Measurements from ENCODE around the gene ATIC. TPM values are rescaled to one million over a fixed set of nuclear protein-coding genes. Genes with fewer than 3 reads are reported as not detected.

ATIC gene
- total RNA-seq, 1 experiment from 2014 or later, result 297 TPM

GRCh38 chr2:215391531-215391930, 79.7 kb downstream of the ATIC start:
- TF ChIP-seq CTCF (IDR thresholded peaks at IDR 0.05; ENCODE audit: unreplicated experiment), result no peak
- H3K9me3 Mint-ChIP-seq (ENCODE audit: unreplicated experiment), result no peaks in the 10 kb centered on the region
- ChIA-PET POLR2A (interaction anchor here (0.6 to 1.3 kb wide), 2 partner anchors 16 to 30 kb away, joined by 3 read pairs; no protein-coding TSS in a partner anchor), CTCF (no interaction called here)
- no peak overlapping the region for H3K4me3 Mint-ChIP-seq (ENCODE audit: unreplicated experiment)
- BruUV-seq (replicated peaks), result no TSS peak
- H3K36me3 Mint-ChIP-seq (ENCODE audit: insufficient read depth, unreplicated experiment), result peaks cover 54% of the 10 kb centered on the region
- no peaks in the 10 kb centered on the region for H3K27me3 Mint-ChIP-seq (ENCODE audit: insufficient read depth, unreplicated experiment)
- no peak overlapping the region for H3K27ac Mint-ChIP-seq (ENCODE audit: low read depth, unreplicated experiment)
- DNase-seq (ENCODE audit: unreplicated experiment), result no peak
- no peaks in the 10 kb centered on the region for H3K4me1 Mint-ChIP-seq (ENCODE audit: insufficient read depth, unreplicated experiment)
- intact Hi-C loops (cut with micrococcal nuclease), result no loop called here

GRCh38 chr2:215392164-215392563, 80.3 kb downstream of the ATIC start:
- Mint-ChIP-seq H3K4me1 (ENCODE audit: insufficient read depth, unreplicated experiment) (peaks cover 6% of the 10 kb centered on the region), H3K9me3 (ENCODE audit: unreplicated experiment) (no peaks in the 10 kb centered on the region), H3K4me3 (ENCODE audit: unreplicated experiment) (no peak overlapping the region), H3K36me3 (ENCODE audit: insufficient read depth, unreplicated experiment) (peaks cover 51% of the 10 kb centered on the region), H3K27ac (ENCODE audit: low read depth, unreplicated experiment) (no peak overlapping the region), H3K27me3 (ENCODE audit: insufficient read depth, unreplicated experiment) (no peaks in the 10 kb centered on the region)
- DNase-seq (ENCODE audit: unreplicated experiment), result no peak
- BruUV-seq (replicated peaks), result no TSS peak
- ChIA-PET POLR2A (interaction anchor here (0.6 kb wide), 1 partner anchor 15 kb away, joined by 3 read pairs; no protein-coding TSS in a partner anchor), CTCF (no interaction called here)
- intact Hi-C loops (cut with micrococcal nuclease), result no loop called here
- no peak for TF ChIP-seq CTCF (IDR thresholded peaks at IDR 0.05; ENCODE audit: unreplicated experiment)

- no peak for TF ChIP-seq CTCF (IDR thresholded peaks at IDR 0.05; ENCODE audit: unreplicated experiment)
- ChIA-PET POLR2A (no interaction called here), CTCF (no interaction called here)
- H3K27ac Mint-ChIP-seq (ENCODE audit: low read depth, unreplicated experiment), result no peak overlapping the region
- H3K27me3 Mint-ChIP-seq (ENCODE audit: insufficient read depth, unreplicated experiment), result no peaks in the 10 kb centered on the region
- H3K4me1 Mint-ChIP-seq (ENCODE audit: insufficient read depth, unreplicated experiment), result peaks cover 7% of the 10 kb centered on the region
- H3K9me3 Mint-ChIP-seq (ENCODE audit: unreplicated experiment), result no peaks in the 10 kb centered on the region
- intact Hi-C loops (cut with micrococcal nuclease), result no loop called here
- no peak overlapping the region for H3K4me3 Mint-ChIP-seq (ENCODE audit: unreplicated experiment)
- DNase-seq (ENCODE audit: unreplicated experiment), result no peak
- no TSS peak for BruUV-seq (replicated peaks)
- peaks cover 48% of the 10 kb centered on the region for H3K36me3 Mint-ChIP-seq (ENCODE audit: insufficient read depth, unreplicated experiment)
Observed at GRCh38 chr2:215392687-215393270, 80.9 kb downstream of the ATIC start.

GRCh38 chr2:215394102-215394805, 82.4 kb downstream of the ATIC start:
- peaks cover 49% of the 10 kb centered on the region for H3K36me3 Mint-ChIP-seq (ENCODE audit: insufficient read depth, unreplicated experiment)
- peaks cover 7% of the 10 kb centered on the region for H3K4me1 Mint-ChIP-seq (ENCODE audit: insufficient read depth, unreplicated experiment)
- DNase-seq (ENCODE audit: unreplicated experiment), result no peak
- intact Hi-C loops (cut with micrococcal nuclease), result no loop called here
- ChIA-PET CTCF (interaction anchor here (1.7 kb wide), 1 partner anchor 11 kb away, joined by 3 read pairs; no protein-coding TSS in a partner anchor), POLR2A (no interaction called here)
- TF ChIP-seq CTCF (IDR thresholded peaks at IDR 0.05; ENCODE audit: unreplicated experiment), result no peak
- H3K4me3 Mint-ChIP-seq (ENCODE audit: unreplicated experiment), result no peak overlapping the region
- H3K27ac Mint-ChIP-seq (ENCODE audit: low read depth, unreplicated experiment), result no peak overlapping the region
- H3K27me3 Mint-ChIP-seq (ENCODE audit: insufficient read depth, unreplicated experiment), result no peaks in the 10 kb centered on the region
- no TSS peak for BruUV-seq (replicated peaks)
- H3K9me3 Mint-ChIP-seq (ENCODE audit: unreplicated experiment), result no peaks in the 10 kb centered on the region
